Transverse colon (tissue), 4 donors: Measurements from ENCODE around the gene SLC39A9. TPM values are rescaled to one million over a fixed set of nuclear protein-coding genes. Genes with fewer than 3 reads are reported as not detected.

Experiments used
- DNase-seq: peaks from one replicate; pipeline ENCODE4 v3.0.0-alpha.2; 2019
- H3K27ac ChIP-seq, 4 donors: fragments of 200-600 bp; sonication (generic); 2 replicates each; pipeline ENCODE4 v1.5.1; 2016 to 2018; ENCODE audit warnings: inconsistent platforms in 4 of 4
- H3K27me3 ChIP-seq: fragments of 200-600 bp; sonication (generic); 2 replicates; pipeline ENCODE4 v1.5.1; 2017; ENCODE audit warnings: inconsistent platforms
- H3K36me3 ChIP-seq, 4 donors: fragments of 200-600 bp; sonication (generic); 2 replicates each; pipeline ENCODE4 v1.5.1; 2017 to 2019; ENCODE audit warnings: inconsistent platforms in 4 of 4
- H3K4me1 ChIP-seq, 4 donors: fragments of 200-600 bp; sonication (generic); 2 replicates each; pipeline ENCODE4 v1.5.1; 2017 to 2020; ENCODE audit warnings: inconsistent platforms in 4 of 4
- H3K4me3 ChIP-seq, 4 donors: fragments of 200-600 bp; sonication (generic); 1 replicate in 1 of 4; 2 replicates in 3 of 4; pipeline versions ENCODE4 v1.5.1 to v1.6.1; 2017 to 2019; ENCODE audit warnings: inconsistent platforms in 4 of 4
- H3K9me3 ChIP-seq, 2 donors: fragments of 200-600 bp; sonication (generic); 2 replicates each; pipeline ENCODE4 v1.5.1; 2017 to 2019; ENCODE audit warnings: inconsistent platforms in 2 of 2
- CTCF ChIP-seq, 5 experiments: fragments of 200-600 bp in 3 of 5; fragments of 450-650 bp in 2 of 5; sonication (generic) in 3 of 5; IDR thresholded peaks; 1 replicate in 2 of 5; 2 replicates in 3 of 5; pipeline ENCODE4 v1.5.1; 2016 to 2017; ENCODE audit warnings: antibody characterized with exemption in 5 of 5, inconsistent platforms in 3 of 5, mild to moderate bottlenecking in 2 of 5, moderate library complexity in 1 of 5
- EP300 ChIP-seq: sonication (generic); formaldehyde crosslinking; IDR thresholded peaks from one replicate; pipeline ENCODE4 v1.6.1; 2017; ENCODE audit warnings: antibody characterized with exemption, low read depth
- POLR2A ChIP-seq: fragments of 450-650 bp; IDR thresholded peaks from one replicate; pipeline ENCODE4 v1.6.1; 2016; ENCODE audit warnings: antibody characterized with exemption, mild to moderate bottlenecking, moderate library complexity
- POLR2AphosphoS5 ChIP-seq, 3 donors: sonication (generic); formaldehyde crosslinking; IDR thresholded peaks; one replicate each; pipeline ENCODE4 v1.6.1; 2016; ENCODE audit warnings: antibody characterized with exemption in 3 of 3
- WGBS, 2 donors: methylation state at CpG; one replicate each; pipeline ENCODE4 v1.1.5; 2018; ENCODE audit warnings: low coverage in 1 of 2; 5-methylcytosine and 5-hydroxymethylcytosine counted together
- in situ Hi-C, 4 donors: fragments of 200-750 bp; cut with MboI; loops; one replicate each; pipeline versions ENCODE4 v1.15.0 to v1.15.1; 2017; ENCODE audit warnings: low sequenced_read_pairs in 3 of 4, low pct_ligation_motif_present in 1 of 4, low pct_unique_long_range_greater_than_20kb in 1 of 4
- intact Hi-C: fragments of 100-400 bp; cut with DNase I; formaldehyde crosslinking; loops from one replicate; pipeline ENCODE4 v1.15.1; 2023; ENCODE audit warnings: low total_unique reads
- total RNA-seq, 4 donors: library from RNA; depleted of rRNA; stranded (reverse); fragments of >200 nt; gene quantifications; one replicate each; pipeline ENCODE4 v1.1.0, GENCODE V29; 2016

The SLC39A9 gene
- total RNA-seq, 4 donors from 2014 or later, result 24.5 to 103 (median 72.2) TPM

DNA sequence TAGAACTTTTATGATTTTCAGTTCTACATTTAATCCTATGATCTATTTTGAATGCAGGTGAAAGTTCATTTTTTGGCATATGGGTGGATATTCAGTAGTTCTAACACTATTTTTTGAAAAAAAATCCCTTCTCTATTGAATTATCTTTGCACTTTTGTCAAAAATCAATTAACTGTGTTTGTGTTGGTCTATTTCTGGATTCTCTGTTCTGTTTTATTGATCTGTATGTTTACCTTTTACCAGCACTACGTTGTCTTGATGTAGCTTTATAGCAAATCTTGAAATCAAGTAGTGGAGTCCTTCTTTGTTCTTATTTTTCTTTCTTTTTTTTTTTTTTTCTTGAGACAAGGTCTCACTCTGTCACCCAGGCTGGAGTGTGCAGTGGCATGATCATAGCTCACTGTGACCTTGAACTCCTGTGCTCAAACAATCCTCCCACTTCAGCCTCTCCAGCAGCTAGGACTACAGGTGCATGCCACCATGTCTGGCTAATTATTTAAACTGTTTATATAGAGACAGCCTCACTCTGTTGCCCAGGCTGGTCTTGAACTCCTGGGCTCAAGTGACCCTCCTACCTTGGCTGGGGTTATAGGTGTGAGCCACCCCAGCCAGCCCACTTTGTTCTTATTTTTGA, 31.9 kb downstream of the SLC39A9 start:
- H3K27me3 ChIP-seq, result no peaks in the 10 kb centered on the region
- no peak overlapping the region for H3K4me3 ChIP-seq
- intact Hi-C loops, result no loop called here
- H3K36me3 ChIP-seq, result peaks cover 0 to 17% (median 2%) of the 10 kb centered on the region in 4 donors
- H3K4me1 ChIP-seq, result no peaks in the 10 kb centered on the region
- H3K27ac ChIP-seq, result no peak overlapping the region
- TF ChIP-seq CTCF (IDR thresholded peaks at IDR 0.05) (no peak), EP300 (no peak), POLR2A (no peak), POLR2AphosphoS5 (IDR thresholded peaks at IDR 0.05) (no peak)
- in situ Hi-C loops, result no loop called here
- 64 to 68% methylated on average over 1 of the region's 1 CpG for WGBS, 2 donors
- no peak for DNase-seq
- H3K9me3 ChIP-seq, result no peaks in the 10 kb centered on the region

DNA sequence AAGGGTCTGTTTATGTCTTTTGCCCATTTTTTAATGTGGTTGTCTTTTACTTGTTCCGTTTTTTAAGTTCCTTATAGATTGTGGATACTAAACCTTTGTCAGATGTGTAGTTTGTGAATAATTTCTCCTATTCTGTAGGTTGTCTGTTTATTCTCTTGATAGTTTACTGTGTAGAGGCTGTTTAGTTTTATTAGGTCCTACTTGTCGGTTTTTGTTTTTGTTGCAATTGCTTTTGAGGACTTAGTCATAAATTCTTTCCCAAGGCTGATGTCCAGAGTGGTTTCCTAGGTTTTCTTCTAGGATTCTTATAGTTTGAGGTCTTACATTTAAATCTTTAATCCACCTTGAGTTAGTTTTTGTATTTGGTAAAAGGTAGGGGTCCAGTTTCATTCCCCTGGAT, 33.9 kb downstream of the SLC39A9 start:
- H3K4me3 ChIP-seq, result no peak overlapping the region
- H3K9me3 ChIP-seq, result no peaks in the 10 kb centered on the region
- no peaks in the 10 kb centered on the region for H3K27me3 ChIP-seq
- no peak overlapping the region for H3K27ac ChIP-seq
- intact Hi-C loops, result no loop called here
- in situ Hi-C loops, result no loop called here
- 63 to 85% methylated on average over 2 of the region's 2 CpGs for WGBS, 2 donors
- H3K4me1 ChIP-seq, result no peaks in the 10 kb centered on the region
- H3K36me3 ChIP-seq, result peaks cover 0 to 5% (median 0%) of the 10 kb centered on the region in 4 donors
- DNase-seq, result no peak
- TF ChIP-seq POLR2AphosphoS5 (IDR thresholded peaks at IDR 0.05), result no peak
- TF ChIP-seq CTCF (IDR thresholded peaks at IDR 0.05), result no peak
- no peak for TF ChIP-seq EP300
- no peak for TF ChIP-seq POLR2A

DNA sequence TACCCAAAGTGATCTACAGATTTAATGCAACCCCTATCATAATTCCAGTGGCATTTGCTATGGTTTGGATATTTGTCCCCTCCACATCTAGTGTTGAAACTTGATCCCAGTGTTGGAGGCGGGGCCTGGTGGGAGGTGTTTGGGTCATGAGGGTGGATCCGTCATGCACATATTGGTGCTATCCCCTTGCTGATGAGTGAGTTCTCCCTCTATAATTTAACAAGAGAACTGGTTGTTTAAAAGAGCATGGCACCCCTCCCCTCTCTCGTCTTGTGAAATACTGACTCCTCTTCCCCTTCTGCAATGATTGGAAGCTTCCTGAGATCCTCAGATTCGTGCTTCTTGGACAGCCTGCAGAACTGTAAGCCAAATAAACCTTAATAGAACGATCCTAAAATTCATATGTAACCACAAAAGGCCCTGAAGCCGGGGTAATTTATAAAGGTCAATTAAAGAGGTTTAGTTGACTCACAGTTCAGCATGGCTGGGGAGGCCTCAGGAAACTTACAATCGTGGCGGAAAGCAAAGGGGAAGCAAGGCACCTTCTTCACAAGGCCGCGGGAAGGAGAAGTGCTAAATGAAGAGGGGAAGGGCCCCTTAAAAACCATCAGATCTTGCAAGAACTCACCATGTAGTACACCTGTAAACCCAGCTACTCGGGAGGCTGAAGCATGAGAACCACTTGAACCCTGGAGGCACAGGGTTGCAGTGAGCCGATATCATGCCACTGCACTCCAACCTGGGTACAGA, 41.2 kb downstream of the SLC39A9 start:
- no peak overlapping the region for H3K27ac ChIP-seq
- TF ChIP-seq EP300, result no peak
- TF ChIP-seq CTCF (IDR thresholded peaks at IDR 0.05), result no peak
- TF ChIP-seq POLR2AphosphoS5 (IDR thresholded peaks at IDR 0.05), result no peak
- no peak for TF ChIP-seq POLR2A
- peaks cover 0 to 10% (median 2%) of the 10 kb centered on the region in 4 donors for H3K36me3 ChIP-seq
- intact Hi-C loops (no loop called here), in situ Hi-C loops (no loop called here)
- no peak overlapping the region for H3K4me3 ChIP-seq
- WGBS, 2 donors, result 87 to 100% methylated on average over 1 to 12 of the region's 12 CpGs
- DNase-seq, result no peak
- no peaks in the 10 kb centered on the region for H3K9me3 ChIP-seq
- no peaks in the 10 kb centered on the region for H3K4me1 ChIP-seq
- H3K27me3 ChIP-seq, result no peaks in the 10 kb centered on the region

DNA sequence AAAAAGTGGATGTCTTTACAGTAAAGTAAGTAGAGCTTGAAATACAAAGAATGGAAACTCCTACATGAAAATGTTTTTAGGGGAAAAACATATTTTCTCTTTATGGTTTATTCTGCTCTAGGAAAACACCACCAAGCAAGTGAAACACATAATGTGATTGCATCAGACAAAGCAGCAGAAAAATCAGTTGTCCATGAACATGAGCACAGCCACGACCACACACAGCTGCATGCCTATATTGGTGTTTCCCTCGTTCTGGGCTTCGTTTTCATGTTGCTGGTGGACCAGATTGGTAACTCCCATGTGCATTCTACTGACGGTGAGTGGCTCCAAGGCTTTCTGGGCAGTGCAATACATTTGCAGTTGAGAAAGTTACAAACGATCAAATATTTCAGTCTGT, 43.5 kb downstream of the SLC39A9 start:
- TF ChIP-seq EP300 (no peak), CTCF (IDR thresholded peaks at IDR 0.05) (no peak), POLR2A (no peak), POLR2AphosphoS5 (IDR thresholded peaks at IDR 0.05) (no peak)
- H3K4me3 ChIP-seq, result no peak overlapping the region
- no peaks in the 10 kb centered on the region for H3K9me3 ChIP-seq
- H3K27me3 ChIP-seq, result no peaks in the 10 kb centered on the region
- intact Hi-C loops, result no loop called here
- 56 to 66% methylated on average over 1 to 5 of the region's 5 CpGs for WGBS, 2 donors
- no peaks in the 10 kb centered on the region for H3K4me1 ChIP-seq
- H3K27ac ChIP-seq, result no peak overlapping the region
- DNase-seq, result no peak
- in situ Hi-C loops, result no loop called here
- H3K36me3 ChIP-seq, result peaks cover 0 to 10% (median 2%) of the 10 kb centered on the region in 4 donors
